GM23248 (cell line): ENCODE results near the gene ATP5IF1. TPM values are rescaled to one million over a fixed set of nuclear protein-coding genes. Genes with fewer than 3 reads are reported as not detected.

Experiments used
- DNase-seq: peaks from one replicate; pipeline ENCODE4 v3.0.0-alpha.2; 2015
- H2AFZ ChIP-seq: fragments of 200-600 bp; sonication (generic); 2 replicates; pipeline ENCODE4 v1.6.1; 2016; ENCODE audit warnings: antibody characterized with exemption
- H3F3A ChIP-seq: fragments of 200-600 bp; sonication (generic); 2 replicates; pipeline ENCODE4 v1.6.1; 2016; ENCODE audit warnings: mild to moderate bottlenecking, antibody characterized with exemption, mixed run types; ENCODE audit not compliant: insufficient read depth
- H3K27ac ChIP-seq: fragments of 200-600 bp; sonication (generic); 2 replicates; pipeline ENCODE4 v1.5.1; 2016; ENCODE audit warnings: mild to moderate bottlenecking
- H3K27me3 ChIP-seq: fragments of 200-600 bp; sonication (generic); replicated peaks from 2 replicates; pipeline ENCODE4 v1.6.1; 2016; ENCODE audit warnings: mild to moderate bottlenecking; ENCODE audit not compliant: insufficient read depth
- H3K36me3 ChIP-seq: fragments of 200-600 bp; sonication (generic); 2 replicates; pipeline ENCODE4 v1.6.1; 2016; ENCODE audit warnings: low read depth, mild to moderate bottlenecking
- H3K4me1 ChIP-seq: fragments of 200-600 bp; sonication (generic); 2 replicates; pipeline ENCODE4 v1.6.1; 2016; ENCODE audit warnings: mild to moderate bottlenecking; ENCODE audit not compliant: insufficient read depth
- H3K4me2 ChIP-seq: fragments of 200-600 bp; sonication (generic); one replicate; pipeline ENCODE4 v1.6.1; 2016; ENCODE audit warnings: mild to moderate bottlenecking; ENCODE audit not compliant: unreplicated experiment
- H3K4me3 ChIP-seq: fragments of 200-600 bp; sonication (generic); 2 replicates; pipeline ENCODE4 v1.5.1; 2016; ENCODE audit warnings: mild to moderate bottlenecking
- H3K79me2 ChIP-seq: fragments of 200-600 bp; sonication (generic); 2 replicates; pipeline ENCODE4 v1.6.1; 2016; ENCODE audit warnings: mild to moderate bottlenecking; ENCODE audit not compliant: insufficient read depth
- H3K9ac ChIP-seq: fragments of 200-600 bp; sonication (generic); 2 replicates; pipeline ENCODE4 v1.6.1; 2016; ENCODE audit warnings: mild to moderate bottlenecking
- H3K9me2 ChIP-seq: fragments of 200-600 bp; sonication (generic); 2 replicates; pipeline ENCODE4 v1.6.1; 2016; ENCODE audit warnings: mixed run types, mild to moderate bottlenecking, moderate library complexity; ENCODE audit not compliant: insufficient read depth
- H3K9me3 ChIP-seq: fragments of 200-600 bp; sonication (generic); one replicate; pipeline ENCODE4 v1.6.1; 2017; ENCODE audit warnings: low read depth
- H4K20me1 ChIP-seq: fragments of 200-600 bp; sonication (generic); 2 replicates; pipeline ENCODE4 v1.6.0; 2016; ENCODE audit not compliant: insufficient read depth
- EZH2 ChIP-seq: fragments of 200-600 bp; sonication (generic); IDR thresholded peaks from 2 replicates; pipeline ENCODE4 v1.6.1; 2018; ENCODE audit warnings: antibody characterized with exemption, mild to moderate bottlenecking; ENCODE audit not compliant: insufficient read depth, poor library complexity, severe bottlenecking
- EZH2phosphoT487 ChIP-seq: fragments of 200-600 bp; sonication (generic); IDR thresholded peaks from 2 replicates; pipeline ENCODE4 v1.6.1; 2018; ENCODE audit warnings: antibody characterized with exemption, moderate library complexity, mild to moderate bottlenecking, low read depth; ENCODE audit not compliant: insufficient read depth
- WGBS, 2 experiments: methylation state at CpG; one replicate each; pipeline ENCODE4 v1.1.6; 2015 to 2017; ENCODE audit warnings: low lambda C conversion rate in 2 of 2, low coverage in 1 of 2; ENCODE audit errors: missing lambda C conversion rate in 2 of 2; 5-methylcytosine and 5-hydroxymethylcytosine counted together
- in situ Hi-C: fragments of 300-500 bp; cut with MboI; formaldehyde crosslinking; loops from 2 replicates; pipeline ENCODE4 v1.15.0; 2020
- polyA plus RNA-seq: library from polyadenylated mRNA; unstranded; fragments of >200 nt; fragmentation: Nextera tagmentation; extraction: Ambion mirVana; gene quantifications from 2 replicates; pipeline ENCODE4 v1.2.1, GENCODE V29; 2016
- total RNA-seq: library from RNA; depleted of rRNA; stranded (reverse); fragments of >200 nt; shearing (Covaris generic); gene quantifications from 2 replicates; pipeline ENCODE4 v1.2.3, GENCODE V29; 2014

The ATP5IF1 gene
- total and polyA plus RNA-seq, 2 experiments from 2014 or later, result 98.1 to 418 TPM

DNA sequence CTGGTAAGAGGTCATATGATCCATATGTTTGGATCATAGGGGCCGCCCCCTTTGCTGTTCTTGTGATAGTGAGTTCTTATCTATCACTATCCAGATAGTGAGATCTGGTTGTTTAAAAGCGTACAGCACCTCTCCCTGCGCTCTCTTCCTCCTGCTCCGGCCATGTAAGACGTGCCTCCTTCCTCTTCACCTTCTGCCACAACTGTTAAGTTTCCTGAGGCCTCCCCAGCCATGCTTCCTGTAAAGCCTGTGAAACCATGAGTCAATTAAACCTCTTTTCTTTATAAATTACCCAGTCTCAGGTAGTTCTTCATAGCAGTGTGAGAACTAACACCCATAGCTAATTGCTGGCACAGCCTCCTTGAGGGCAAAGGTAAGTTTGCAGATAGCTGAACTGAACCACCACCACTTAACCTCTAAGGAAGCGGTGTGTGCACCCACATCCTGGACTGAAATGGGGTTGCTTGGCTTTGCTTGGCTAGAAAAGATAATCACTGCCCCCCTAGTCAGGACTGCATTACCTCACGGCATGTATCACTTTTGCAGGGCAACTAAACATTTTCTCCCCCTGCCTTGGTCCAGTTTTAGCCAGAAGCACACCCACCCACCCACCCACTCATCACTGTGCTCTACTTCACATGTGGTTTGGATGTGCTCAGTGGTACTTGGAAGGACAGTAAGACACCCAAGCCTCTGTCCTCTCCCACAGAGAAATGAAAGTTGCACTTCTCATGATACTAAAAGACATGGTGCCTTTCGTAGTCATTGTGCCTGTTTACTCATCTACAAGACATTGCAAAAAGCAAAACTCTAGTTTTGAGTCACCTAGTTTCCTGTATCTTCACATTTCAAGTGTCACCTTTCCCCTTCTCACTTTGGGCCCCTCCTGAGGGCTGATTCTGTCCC lies 36.3 kb upstream of the ATP5IF1 start:
- WGBS, 2 experiments, result 90% methylated on average over 8 of the region's 8 CpGs
- Histone ChIP-seq H3K27me3 (no peaks in the 10 kb centered on the region), H3K9me3 (no peaks in the 10 kb centered on the region), H2AFZ (no peak overlapping the region), H3K36me3 (peaks cover 39% of the 10 kb centered on the region), H3K9me2 (no peaks in the 10 kb centered on the region), H3F3A (no peaks in the 10 kb centered on the region), H3K27ac (no peak overlapping the region), H4K20me1 (no peaks in the 10 kb centered on the region), H3K79me2 (no peaks in the 10 kb centered on the region), H3K4me1 (no peaks in the 10 kb centered on the region), H3K4me2 (no peak overlapping the region), H3K9ac (no peak overlapping the region), H3K4me3 (no peak overlapping the region)
- in situ Hi-C loops, result loop anchor here (10.0 kb wide), 1 partner anchor 105 kb away; no protein-coding TSS in a partner anchor
- TF ChIP-seq EZH2phosphoT487 (no peak), EZH2 (no peak)
- DNase-seq, result no peak

DNA sequence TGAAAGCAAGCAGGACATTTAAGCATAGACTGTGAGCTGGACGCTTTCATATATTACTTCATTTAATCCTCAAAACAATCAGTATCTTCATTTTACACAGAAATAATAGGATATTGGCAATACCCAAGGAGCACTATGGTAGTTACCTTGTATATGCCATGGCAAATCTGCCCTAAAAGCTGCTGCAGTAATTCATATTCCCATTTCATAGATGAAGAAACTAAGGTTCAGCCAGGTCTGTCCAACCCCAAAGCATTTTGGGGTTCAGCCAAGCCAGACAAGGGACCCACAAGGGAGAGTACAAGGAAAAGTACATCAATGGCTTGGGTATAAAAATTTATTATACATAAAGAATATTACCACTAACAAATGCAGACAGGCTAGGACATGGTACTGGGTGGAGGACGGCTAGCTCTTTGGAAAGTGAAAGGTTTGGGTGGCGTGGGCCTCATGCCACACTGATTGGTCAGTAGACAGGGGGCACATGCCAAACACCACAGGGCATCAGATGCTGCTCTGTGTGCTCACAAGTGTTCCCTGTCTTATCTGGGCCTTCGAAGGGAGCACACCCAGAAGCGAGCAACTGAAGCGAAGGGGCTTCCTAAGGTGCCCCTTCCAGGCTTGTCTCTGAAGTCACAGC lies 35.6 kb upstream of the ATP5IF1 start:
- DNase-seq, result no peak
- WGBS, 2 experiments, result 93 to 94% methylated on average over 6 of the region's 6 CpGs
- Histone ChIP-seq H3K9me3 (no peaks in the 10 kb centered on the region), H3K4me2 (no peak overlapping the region), H3K9me2 (no peaks in the 10 kb centered on the region), H3K36me3 (peaks cover 46% of the 10 kb centered on the region), H2AFZ (no peak overlapping the region), H3K79me2 (no peaks in the 10 kb centered on the region), H3K27ac (no peak overlapping the region), H3K4me1 (no peaks in the 10 kb centered on the region), H4K20me1 (no peaks in the 10 kb centered on the region), H3K9ac (no peak overlapping the region), H3K27me3 (no peaks in the 10 kb centered on the region), H3F3A (no peaks in the 10 kb centered on the region), H3K4me3 (no peak overlapping the region)
- in situ Hi-C loops, result loop anchor here (10.0 kb wide), 1 partner anchor 106 kb away; no protein-coding TSS in a partner anchor
- TF ChIP-seq EZH2phosphoT487, result no peak
- no peak for TF ChIP-seq EZH2

DNA sequence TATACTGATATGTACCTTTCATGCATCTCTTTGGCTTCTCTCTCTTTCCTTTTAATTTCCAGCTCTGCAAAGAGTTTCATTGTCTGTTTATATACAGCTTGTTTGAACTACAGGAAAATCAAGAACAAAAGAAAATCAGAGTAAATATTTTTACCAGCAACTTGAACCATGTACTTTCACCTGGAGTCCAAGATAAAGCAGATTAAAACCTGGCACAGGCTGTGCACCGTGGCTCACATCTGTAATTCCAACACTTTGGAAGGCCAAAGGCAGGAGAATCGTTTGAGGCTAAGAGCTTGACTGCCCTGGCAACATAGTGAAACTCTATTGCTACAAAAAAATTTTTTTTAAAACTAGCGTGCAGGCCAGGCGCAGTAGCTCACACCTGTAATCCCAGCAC lies 30.7 kb upstream of the ATP5IF1 start:
- no peak overlapping the region for H3K4me2 ChIP-seq
- H3K9me2 ChIP-seq, result no peaks in the 10 kb centered on the region
- H4K20me1 ChIP-seq, result no peaks in the 10 kb centered on the region
- TF ChIP-seq EZH2 (no peak), EZH2phosphoT487 (no peak)
- H3K9me3 ChIP-seq, result no peaks in the 10 kb centered on the region
- H3K36me3 ChIP-seq, result peaks cover 55% of the 10 kb centered on the region
- H2AFZ ChIP-seq, result no peak overlapping the region
- in situ Hi-C loops, result loop anchor here (10.0 kb wide), 1 partner anchor 110 kb away; no protein-coding TSS in a partner anchor
- H3K27ac ChIP-seq, result no peak overlapping the region
- 76 to 84% methylated on average over 4 of the region's 4 CpGs for WGBS, 2 experiments
- DNase-seq, result no peak
- 0 out of 2 replicates have a peak, but pooled peaks cover 6% of the 10 kb centered on the region for H3F3A ChIP-seq
- H3K27me3 ChIP-seq, result no peaks in the 10 kb centered on the region
- no peaks in the 10 kb centered on the region for H3K4me1 ChIP-seq
- no peak overlapping the region for H3K9ac ChIP-seq
- H3K4me3 ChIP-seq, result no peak overlapping the region
- no peaks in the 10 kb centered on the region for H3K79me2 ChIP-seq

- Histone ChIP-seq H3K4me2 (no peak overlapping the region), H2AFZ (no peak overlapping the region), H3K9ac (no peak overlapping the region), H3K79me2 (peaks cover 15% of the 10 kb centered on the region; the same call in 1 of the 2 replicates), H3K9me3 (no peaks in the 10 kb centered on the region), H3K4me3 (no peak overlapping the region), H3F3A (0 out of 2 replicates have a peak, but pooled peaks cover 6% of the 10 kb centered on the region), H3K4me1 (no peaks in the 10 kb centered on the region), H3K27ac (no peak overlapping the region), H3K9me2 (no peaks in the 10 kb centered on the region), H4K20me1 (no peaks in the 10 kb centered on the region), H3K36me3 (peaks cover 44% of the 10 kb centered on the region), H3K27me3 (no peaks in the 10 kb centered on the region)
- no peak for TF ChIP-seq EZH2
- no peak for TF ChIP-seq EZH2phosphoT487
- WGBS, 2 experiments, result 40 to 42% methylated on average over 4 of the region's 4 CpGs
- in situ Hi-C loops, result loop anchor here (10.0 kb wide), 1 partner anchor 114 kb away; no protein-coding TSS in a partner anchor
- DNase-seq, result peak; percentile 80
These were observed 27.0 kb upstream of the ATP5IF1 start for GRCh38 chr1:28208818-28209441.
